ENCODE results near the gene NLGN1. TPM values are rescaled to one million over a fixed set of nuclear protein-coding genes. Genes with fewer than 3 reads are reported as not detected.

The NLGN1 gene
- total and polyA plus RNA-seq, 8 donors = 3.1 to 11.9 (median 8.0) TPM

- no peaks in the 10 kb centered on the region for H3K27me3 ChIP-seq
- H3K4me1 ChIP-seq = no peaks in the 10 kb centered on the region
- no peak overlapping the region for H3K27ac ChIP-seq
- DNase-seq = no peak
- no peaks in the 10 kb centered on the region for H3K36me3 ChIP-seq
- ATAC-seq = no peak
- H3K4me3 ChIP-seq = no peak overlapping the region
- intact Hi-C loops (cut with DNase I) = no loop called here
- H3K9me3 ChIP-seq = no peaks in the 10 kb centered on the region
- TF ChIP-seq CTCF (IDR thresholded peaks at IDR 0.05) = no peak
Observed at GRCh38 chr3:173897631-173898030, 500.1 kb downstream of the NLGN1 start.

GRCh38 chr3:173901649-173902048, 504.1 kb downstream of the NLGN1 start:
- Histone ChIP-seq H3K27ac (no peak overlapping the region), H3K36me3 (no peaks in the 10 kb centered on the region), H3K4me3 (no peak overlapping the region), H3K4me1 (no peaks in the 10 kb centered on the region), H3K27me3 (no peaks in the 10 kb centered on the region), H3K9me3 (no peaks in the 10 kb centered on the region)
- no peak for ATAC-seq
- TF ChIP-seq CTCF (IDR thresholded peaks at IDR 0.05) = no peak
- DNase-seq = no peak
- intact Hi-C loops (cut with DNase I) = no loop called here

- ATAC-seq (no peak), DNase-seq (no peak)
- Histone ChIP-seq H3K27me3 (no peaks in the 10 kb centered on the region), H3K9me3 (peaks cover 0 to 3% of the 10 kb centered on the region in 2 donors), H3K27ac (no peak overlapping the region), H3K4me3 (no peak overlapping the region), H3K4me1 (no peaks in the 10 kb centered on the region), H3K36me3 (no peaks in the 10 kb centered on the region)
- TF ChIP-seq CTCF (IDR thresholded peaks at IDR 0.05) = no peak
- intact Hi-C loops (cut with DNase I) = no loop called here
Observed at GRCh38 chr3:173902401-173902800, 504.9 kb downstream of the NLGN1 start.

- Histone ChIP-seq H3K9me3 (peaks cover 0 to 3% of the 10 kb centered on the region in 2 donors), H3K4me3 (no peak overlapping the region), H3K4me1 (no peaks in the 10 kb centered on the region), H3K27ac (no peak overlapping the region), H3K27me3 (no peaks in the 10 kb centered on the region), H3K36me3 (no peaks in the 10 kb centered on the region)
- no peak for TF ChIP-seq CTCF (IDR thresholded peaks at IDR 0.05)
- ATAC-seq (no peak), DNase-seq (no peak)
- intact Hi-C loops (cut with DNase I) = no loop called here
Observed at GRCh38 chr3:173902871-173903270, 505.3 kb downstream of the NLGN1 start.

GRCh38 chr3:173905381-173905780, 507.8 kb downstream of the NLGN1 start:
- no peaks in the 10 kb centered on the region for H3K27me3 ChIP-seq
- intact Hi-C loops (cut with DNase I) = no loop called here
- DNase-seq (no peak), ATAC-seq (no peak)
- no peak overlapping the region for H3K27ac ChIP-seq
- TF ChIP-seq CTCF (IDR thresholded peaks at IDR 0.05) = no peak
- H3K9me3 ChIP-seq = peaks cover 0 to 3% of the 10 kb centered on the region in 2 donors
- no peaks in the 10 kb centered on the region for H3K36me3 ChIP-seq
- H3K4me1 ChIP-seq = no peaks in the 10 kb centered on the region
- no peak overlapping the region for H3K4me3 ChIP-seq
